KMS-11 (cell line): ENCODE measurements around the gene ARL8A.

Experiments
- H2AFZ ChIP-seq: fragments of 200-600 bp; sonication (generic); 2 replicates; pipeline ENCODE4 v1.6.1; 2016; ENCODE audit warnings: antibody characterized with exemption, mixed run types, low read depth
- H3K27ac ChIP-seq: fragments of 200-600 bp; sonication (generic); 2 replicates; pipeline ENCODE4 v1.6.1; 2016; ENCODE audit warnings: mild to moderate bottlenecking, mixed run types
- H3K27me3 ChIP-seq: fragments of 200-600 bp; sonication (generic); 2 replicates; pipeline ENCODE4 v1.6.1; 2017; ENCODE audit warnings: mild to moderate bottlenecking, low read depth, mixed run types, moderate library complexity; ENCODE audit not compliant: insufficient read depth
- H3K36me3 ChIP-seq: fragments of 200-600 bp; sonication (generic); 2 replicates; pipeline ENCODE4 v1.6.1; 2017; ENCODE audit warnings: mild to moderate bottlenecking, mixed run types; ENCODE audit not compliant: insufficient read depth
- H3K4me1 ChIP-seq: fragments of 200-600 bp; sonication (generic); 2 replicates; pipeline ENCODE4 v1.6.1; 2016; ENCODE audit warnings: mild to moderate bottlenecking, low read depth, mixed run types; ENCODE audit not compliant: poor library complexity, severe bottlenecking
- H3K4me2 ChIP-seq: fragments of 200-600 bp; sonication (generic); 2 replicates; pipeline ENCODE4 v1.7.0; 2016; ENCODE audit warnings: mild to moderate bottlenecking, mixed run types
- H3K4me3 ChIP-seq: fragments of 200-600 bp; sonication (generic); IDR thresholded peaks from 2 replicates; pipeline ENCODE4 v1.6.1; 2017; ENCODE audit warnings: low read depth, low read length, mixed read lengths; ENCODE audit not compliant: insufficient read depth
- H3K79me2 ChIP-seq: fragments of 200-600 bp; sonication (generic); 2 replicates; pipeline ENCODE4 v1.6.1; 2016; ENCODE audit warnings: low read depth, mixed run types; ENCODE audit not compliant: insufficient read depth
- H3K9ac ChIP-seq: fragments of 200-600 bp; sonication (generic); 2 replicates; pipeline ENCODE4 v1.6.1; 2016; ENCODE audit warnings: mild to moderate bottlenecking, mixed run types
- H4K20me1 ChIP-seq: fragments of 200-600 bp; sonication (generic); 2 replicates; pipeline ENCODE4 v1.6.1; 2016; ENCODE audit warnings: mild to moderate bottlenecking, mixed run types; ENCODE audit not compliant: insufficient read depth
- TF ChIP-seq, protein P1 (sequence below): fragments of 200-600 bp; sonication (generic); conservative IDR thresholded peaks from 2 replicates; pipeline ENCODE4 v1.6.1; 2017; ENCODE audit warnings: low read depth, mild to moderate bottlenecking, antibody characterized with exemption, low read length, moderate library complexity, mixed read lengths

The ARL8A gene

DNA sequence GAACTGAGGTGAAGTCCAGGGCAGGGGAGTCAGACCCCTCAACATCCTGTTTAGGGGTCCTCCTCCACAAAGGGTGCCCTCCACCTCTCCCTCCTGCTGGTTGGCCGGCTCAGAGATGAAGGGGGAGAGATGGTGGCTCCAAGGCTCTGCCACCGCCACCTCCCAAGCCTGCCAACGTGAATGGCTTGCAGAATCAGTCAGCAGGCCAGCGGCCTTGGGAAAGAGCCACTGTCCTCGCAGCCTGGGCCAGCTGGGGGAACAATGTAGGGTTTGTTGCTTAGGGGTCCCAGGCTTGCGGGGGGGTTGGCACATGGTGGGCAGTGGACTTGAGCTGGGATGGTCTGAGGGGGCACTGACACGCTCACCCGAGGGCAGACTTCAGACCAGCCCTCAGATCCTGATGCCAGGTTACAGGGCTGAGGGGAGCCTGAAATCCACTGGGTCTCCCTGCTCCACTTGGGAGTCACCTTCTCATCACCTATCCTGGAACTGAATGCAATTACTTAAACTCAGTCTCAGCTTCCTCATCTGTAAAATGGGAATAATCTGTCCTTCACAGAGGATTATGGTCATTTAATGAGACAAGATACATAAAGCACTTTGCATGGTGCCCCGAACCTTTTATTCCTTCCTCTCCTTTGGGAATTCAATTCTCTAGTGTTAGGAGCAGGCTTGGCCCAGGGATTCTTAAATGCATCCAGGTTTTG is 13.6 kb downstream of the ARL8A start:
- Histone ChIP-seq H3K27ac (no peak overlapping the region), H3K79me2 (no peaks in the 10 kb centered on the region), H2AFZ (no peak overlapping the region), H3K4me3 (no peak overlapping the region), H4K20me1 (no peaks in the 10 kb centered on the region), H3K4me2 (no peak overlapping the region), H3K9ac (no peak overlapping the region), H3K27me3 (no peaks in the 10 kb centered on the region; the same call in 1 of the 2 replicates), H3K4me1 (no peaks in the 10 kb centered on the region), H3K36me3 (no peaks in the 10 kb centered on the region)
- TF ChIP-seq, protein P1, sequence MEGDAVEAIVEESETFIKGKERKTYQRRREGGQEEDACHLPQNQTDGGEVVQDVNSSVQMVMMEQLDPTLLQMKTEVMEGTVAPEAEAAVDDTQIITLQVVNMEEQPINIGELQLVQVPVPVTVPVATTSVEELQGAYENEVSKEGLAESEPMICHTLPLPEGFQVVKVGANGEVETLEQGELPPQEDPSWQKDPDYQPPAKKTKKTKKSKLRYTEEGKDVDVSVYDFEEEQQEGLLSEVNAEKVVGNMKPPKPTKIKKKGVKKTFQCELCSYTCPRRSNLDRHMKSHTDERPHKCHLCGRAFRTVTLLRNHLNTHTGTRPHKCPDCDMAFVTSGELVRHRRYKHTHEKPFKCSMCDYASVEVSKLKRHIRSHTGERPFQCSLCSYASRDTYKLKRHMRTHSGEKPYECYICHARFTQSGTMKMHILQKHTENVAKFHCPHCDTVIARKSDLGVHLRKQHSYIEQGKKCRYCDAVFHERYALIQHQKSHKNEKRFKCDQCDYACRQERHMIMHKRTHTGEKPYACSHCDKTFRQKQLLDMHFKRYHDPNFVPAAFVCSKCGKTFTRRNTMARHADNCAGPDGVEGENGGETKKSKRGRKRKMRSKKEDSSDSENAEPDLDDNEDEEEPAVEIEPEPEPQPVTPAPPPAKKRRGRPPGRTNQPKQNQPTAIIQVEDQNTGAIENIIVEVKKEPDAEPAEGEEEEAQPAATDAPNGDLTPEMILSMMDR, result no peak

DNA sequence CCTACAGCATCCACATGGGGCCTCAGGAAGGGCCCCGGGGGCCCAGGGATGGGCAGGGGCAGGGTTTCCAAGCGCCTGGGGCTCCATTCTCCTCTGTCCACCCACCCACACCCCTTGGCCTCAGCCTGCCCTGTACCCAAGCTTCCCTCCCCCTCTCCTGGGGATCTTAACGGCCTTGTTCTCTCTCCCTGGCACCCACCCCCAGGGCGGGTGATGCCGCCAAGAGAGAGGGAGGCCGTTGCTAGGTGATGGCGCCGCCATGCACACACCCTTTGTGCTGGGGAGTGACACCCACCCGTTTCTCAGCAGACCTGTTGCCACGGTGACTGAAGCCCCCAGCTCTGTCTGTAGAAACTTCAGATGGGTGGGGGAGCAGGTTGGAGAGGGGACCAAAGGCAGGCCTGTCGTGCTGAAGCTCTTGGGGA is 14.2 kb downstream of the ARL8A start:
- H3K4me2 ChIP-seq, result no peak overlapping the region
- no peaks in the 10 kb centered on the region for H3K36me3 ChIP-seq
- TF ChIP-seq, protein P1, result no peak
- H3K9ac ChIP-seq, result no peak overlapping the region
- no peaks in the 10 kb centered on the region for H4K20me1 ChIP-seq
- H3K79me2 ChIP-seq, result no peaks in the 10 kb centered on the region
- H3K27ac ChIP-seq, result no peak overlapping the region
- no peak overlapping the region for H3K4me3 ChIP-seq
- no peaks in the 10 kb centered on the region for H3K4me1 ChIP-seq
- no peak overlapping the region for H2AFZ ChIP-seq
- H3K27me3 ChIP-seq, result no peaks in the 10 kb centered on the region; the same call in 1 of the 2 replicates

DNA sequence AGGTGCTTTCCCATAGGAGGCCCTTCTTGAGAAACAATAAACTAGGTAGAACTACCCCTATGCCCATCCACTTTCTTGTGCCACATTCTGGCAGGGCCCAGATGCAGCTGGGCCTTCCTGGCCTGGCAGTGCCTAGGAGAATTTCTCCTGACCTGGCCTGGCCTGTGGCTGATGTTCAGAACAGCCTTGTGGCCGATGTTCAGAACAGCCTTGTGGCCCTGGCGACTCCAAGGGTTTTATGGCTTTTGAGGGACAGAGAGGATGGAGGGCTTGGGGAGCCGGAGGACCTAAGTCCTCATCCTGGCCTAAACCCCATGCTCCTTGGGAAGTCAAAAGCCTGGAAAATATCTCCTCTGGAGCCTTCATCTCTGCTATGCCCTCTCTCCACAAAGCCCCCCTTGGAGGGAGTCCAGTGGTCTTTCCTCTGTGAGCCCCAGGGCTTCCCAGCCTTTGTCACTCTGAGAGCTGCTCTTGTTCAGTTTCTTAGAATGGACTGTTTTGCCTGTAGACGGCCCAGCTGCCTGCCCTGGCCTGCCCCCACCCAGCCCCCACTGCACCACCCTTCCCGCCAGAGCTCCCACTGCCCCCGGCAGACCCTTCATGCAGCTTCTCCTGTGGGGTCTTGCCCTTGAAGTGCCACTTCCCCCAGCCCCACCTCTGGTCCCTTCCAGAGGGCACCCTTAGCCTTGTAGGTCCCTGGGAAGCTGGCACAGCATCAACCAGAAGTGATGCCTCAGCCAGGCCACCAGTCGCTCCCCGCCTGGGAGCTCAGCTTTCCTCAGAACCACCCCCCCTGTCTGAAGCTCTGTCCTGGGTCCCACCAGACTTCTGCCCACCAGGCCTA is 14.9 kb downstream of the ARL8A start:
- Histone ChIP-seq H3K79me2 (no peaks in the 10 kb centered on the region), H3K4me2 (no peak overlapping the region), H3K27ac (no peak overlapping the region), H3K36me3 (no peaks in the 10 kb centered on the region), H3K4me1 (no peaks in the 10 kb centered on the region), H2AFZ (no peak overlapping the region), H3K9ac (no peak overlapping the region), H3K27me3 (no peaks in the 10 kb centered on the region; the same call in 1 of the 2 replicates), H3K4me3 (no peak overlapping the region), H4K20me1 (no peaks in the 10 kb centered on the region)
- TF ChIP-seq, protein P1, result no peak

DNA sequence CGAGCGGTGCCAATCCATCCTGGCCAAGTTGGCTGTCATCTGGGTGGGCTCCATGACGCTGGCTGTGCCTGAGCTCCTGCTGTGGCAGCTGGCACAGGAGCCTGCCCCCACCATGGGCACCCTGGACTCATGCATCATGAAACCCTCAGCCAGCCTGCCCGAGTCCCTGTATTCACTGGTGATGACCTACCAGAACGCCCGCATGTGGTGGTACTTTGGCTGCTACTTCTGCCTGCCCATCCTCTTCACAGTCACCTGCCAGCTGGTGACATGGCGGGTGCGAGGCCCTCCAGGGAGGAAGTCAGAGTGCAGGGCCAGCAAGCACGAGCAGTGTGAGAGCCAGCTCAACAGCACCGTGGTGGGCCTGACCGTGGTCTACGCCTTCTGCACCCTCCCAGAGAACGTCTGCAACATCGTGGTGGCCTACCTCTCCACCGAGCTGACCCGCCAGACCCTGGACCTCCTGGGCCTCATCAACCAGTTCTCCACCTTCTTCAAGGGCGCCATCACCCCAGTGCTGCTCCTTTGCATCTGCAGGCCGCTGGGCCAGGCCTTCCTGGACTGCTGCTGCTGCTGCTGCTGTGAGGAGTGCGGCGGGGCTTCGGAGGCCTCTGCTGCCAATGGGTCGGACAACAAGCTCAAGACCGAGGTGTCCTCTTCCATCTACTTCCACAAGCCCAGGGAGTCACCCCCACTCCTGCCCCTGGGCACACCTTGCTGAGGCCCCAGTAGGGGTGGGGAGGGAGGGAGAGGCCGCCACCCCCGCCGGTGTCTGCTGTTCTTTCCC is 16.5 kb downstream of the ARL8A start:
- H3K27me3 ChIP-seq, result peaks cover 12% of the 10 kb centered on the region
- TF ChIP-seq, protein P1, result no peak
- no peaks in the 10 kb centered on the region for H4K20me1 ChIP-seq
- no peak overlapping the region for H3K9ac ChIP-seq
- H3K4me1 ChIP-seq, result no peaks in the 10 kb centered on the region
- H3K27ac ChIP-seq, result no peak overlapping the region
- no peak overlapping the region for H3K4me2 ChIP-seq
- H2AFZ ChIP-seq, result no peak overlapping the region
- H3K4me3 ChIP-seq, result no peak overlapping the region
- H3K79me2 ChIP-seq, result no peaks in the 10 kb centered on the region
- no peaks in the 10 kb centered on the region for H3K36me3 ChIP-seq
